ENCODE data around the gene KAT7.

DNA sequence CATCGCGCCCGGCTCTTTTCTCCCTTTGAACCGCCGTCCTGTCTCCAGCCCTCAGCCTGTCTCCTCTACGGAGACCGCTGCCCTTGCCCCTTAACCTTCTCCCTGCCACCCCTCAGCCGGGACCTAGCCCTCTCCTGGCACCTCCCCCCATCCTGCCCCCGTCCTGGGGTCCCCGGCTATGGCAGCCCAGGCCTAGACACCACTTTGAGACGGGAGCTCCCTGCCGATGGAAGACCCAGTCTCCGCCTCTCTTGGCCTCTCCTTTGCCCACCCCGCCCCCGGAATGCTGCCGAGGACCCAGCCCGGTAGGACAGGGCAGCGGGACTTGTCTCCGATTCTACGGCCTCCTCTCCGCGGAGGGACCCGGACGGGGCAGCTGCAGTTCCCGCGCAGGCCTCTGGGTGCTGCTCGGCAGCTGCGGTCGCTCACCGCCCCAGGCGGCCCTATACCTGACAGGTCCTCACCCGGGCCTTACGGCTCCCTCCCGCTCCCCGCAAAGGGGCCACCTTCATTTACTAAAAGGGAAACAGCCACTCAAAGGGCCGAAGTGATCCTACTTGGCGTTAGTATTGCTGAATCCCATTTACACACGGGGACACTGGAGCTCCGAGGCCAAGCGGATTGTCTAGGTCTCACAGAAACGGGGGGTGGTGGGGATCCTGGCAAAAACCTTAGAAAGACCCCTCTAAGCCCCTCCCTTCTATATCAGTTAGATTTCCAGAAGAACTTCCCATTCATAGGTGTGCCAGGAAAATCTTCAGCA, 92.0 kb downstream of the KAT7 start:
- TF ChIP-seq POLR2AphosphoS5 (IDR thresholded peaks at IDR 0.05; ENCODE audit: low read depth) (no peak), SPI1 (IDR thresholded peaks at IDR 0.05; ENCODE audit: borderline replicate concordance, low read depth) (no peak), GABPA (IDR thresholded peaks at IDR 0.05; ENCODE audit: low read depth) (no peak)
- TF ChIP-seq, protein P1, sequence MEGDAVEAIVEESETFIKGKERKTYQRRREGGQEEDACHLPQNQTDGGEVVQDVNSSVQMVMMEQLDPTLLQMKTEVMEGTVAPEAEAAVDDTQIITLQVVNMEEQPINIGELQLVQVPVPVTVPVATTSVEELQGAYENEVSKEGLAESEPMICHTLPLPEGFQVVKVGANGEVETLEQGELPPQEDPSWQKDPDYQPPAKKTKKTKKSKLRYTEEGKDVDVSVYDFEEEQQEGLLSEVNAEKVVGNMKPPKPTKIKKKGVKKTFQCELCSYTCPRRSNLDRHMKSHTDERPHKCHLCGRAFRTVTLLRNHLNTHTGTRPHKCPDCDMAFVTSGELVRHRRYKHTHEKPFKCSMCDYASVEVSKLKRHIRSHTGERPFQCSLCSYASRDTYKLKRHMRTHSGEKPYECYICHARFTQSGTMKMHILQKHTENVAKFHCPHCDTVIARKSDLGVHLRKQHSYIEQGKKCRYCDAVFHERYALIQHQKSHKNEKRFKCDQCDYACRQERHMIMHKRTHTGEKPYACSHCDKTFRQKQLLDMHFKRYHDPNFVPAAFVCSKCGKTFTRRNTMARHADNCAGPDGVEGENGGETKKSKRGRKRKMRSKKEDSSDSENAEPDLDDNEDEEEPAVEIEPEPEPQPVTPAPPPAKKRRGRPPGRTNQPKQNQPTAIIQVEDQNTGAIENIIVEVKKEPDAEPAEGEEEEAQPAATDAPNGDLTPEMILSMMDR (IDR thresholded peaks at IDR 0.05; ENCODE audit: insufficient read depth, low read length), result peak; percentile 81
